Muscle layer of duodenum (tissue), 2 donors: ENCODE data around the gene AKAP12.

Experiments used
- H3K27ac ChIP-seq: one replicate; pipeline ENCODE4 v1.7.0; 2013; ENCODE audit warnings: mild to moderate bottlenecking, low read length
- H3K27me3 ChIP-seq: one replicate; pipeline ENCODE4 v1.7.0; 2013; ENCODE audit warnings: low read depth, mild to moderate bottlenecking, control low read depth, low read length
- H3K36me3 ChIP-seq, 2 donors: one replicate each; pipeline ENCODE4 v1.7.0; 2013; ENCODE audit warnings: low read length in 2 of 2, control low read depth in 1 of 2, mild to moderate bottlenecking in 1 of 2; ENCODE audit not compliant: insufficient read depth in 2 of 2, control insufficient read depth in 1 of 2
- H3K4me1 ChIP-seq, 2 donors: one replicate each; pipeline ENCODE4 v1.7.0; 2013; ENCODE audit warnings: low read length in 2 of 2, mild to moderate bottlenecking in 2 of 2, control low read depth in 1 of 2, moderate library complexity in 1 of 2; ENCODE audit not compliant: insufficient read depth in 2 of 2, control insufficient read depth in 1 of 2
- H3K4me3 ChIP-seq, 2 donors: one replicate each; pipeline ENCODE4 v1.7.0; 2013; ENCODE audit warnings: low read length in 2 of 2, low read depth in 1 of 2, mild to moderate bottlenecking in 1 of 2
- H3K9me3 ChIP-seq, 2 donors: one replicate each; pipeline ENCODE4 v1.7.0; 2013; ENCODE audit warnings: low read length in 2 of 2, control low read depth in 1 of 2, mild to moderate bottlenecking in 1 of 2; ENCODE audit not compliant: control insufficient read depth in 1 of 2
- donor health status: healthy.

Gene AKAP12

GRCh38 chr6:151388236-151388635 lies 148.5 kb downstream of the AKAP12 start:
- Histone ChIP-seq H3K36me3 (peaks cover 0 to 7% of the 10 kb centered on the region in 2 donors), H3K27me3 (no peaks in the 10 kb centered on the region), H3K9me3 (no peaks in the 10 kb centered on the region), H3K27ac (no peak overlapping the region), H3K4me1 (peaks cover 9 to 22% of the 10 kb centered on the region in 2 donors), H3K4me3 (no peak overlapping the region)

GRCh38 chr6:151388997-151389617 lies 149.3 kb downstream of the AKAP12 start:
- Histone ChIP-seq H3K36me3 (peaks cover 0 to 7% of the 10 kb centered on the region in 2 donors), H3K4me3 (peak overlapping the region; percentile 62 to 91), H3K9me3 (no peaks in the 10 kb centered on the region), H3K4me1 (peaks cover 9 to 30% of the 10 kb centered on the region in 2 donors), H3K27me3 (no peaks in the 10 kb centered on the region), H3K27ac (peak overlapping the region; percentile 90)

GRCh38 chr6:151389618-151390275 lies 150.0 kb downstream of the AKAP12 start:
- H3K27ac ChIP-seq, result peak overlapping the region; percentile 90
- no peaks in the 10 kb centered on the region for H3K27me3 ChIP-seq
- peak overlapping the region; percentile 62 to 91 for H3K4me3 ChIP-seq
- H3K36me3 ChIP-seq, result peaks cover 0 to 7% of the 10 kb centered on the region in 2 donors
- no peaks in the 10 kb centered on the region for H3K9me3 ChIP-seq
- peaks cover 9 to 30% of the 10 kb centered on the region in 2 donors for H3K4me1 ChIP-seq

- no peaks in the 10 kb centered on the region for H3K27me3 ChIP-seq
- H3K4me3 ChIP-seq, result peak overlapping the region in 1 of 2 donors; percentile 91
- H3K27ac ChIP-seq, result peak overlapping the region; percentile 24
- H3K36me3 ChIP-seq, result peaks cover 0 to 7% of the 10 kb centered on the region in 2 donors
- H3K9me3 ChIP-seq, result no peaks in the 10 kb centered on the region
- H3K4me1 ChIP-seq, result peaks cover 9 to 34% of the 10 kb centered on the region in 2 donors
These were observed 150.6 kb downstream of the AKAP12 start for GRCh38 chr6:151390276-151390850.

- peak overlapping the region; percentile 37 to 91 for H3K4me3 ChIP-seq
- H3K36me3 ChIP-seq, result peaks cover 0 to 7% of the 10 kb centered on the region in 2 donors
- H3K27ac ChIP-seq, result peak overlapping the region; percentile 52
- no peaks in the 10 kb centered on the region for H3K27me3 ChIP-seq
- H3K9me3 ChIP-seq, result no peaks in the 10 kb centered on the region
- H3K4me1 ChIP-seq, result peaks cover 9 to 35% of the 10 kb centered on the region in 2 donors
These were observed 151.2 kb downstream of the AKAP12 start for GRCh38 chr6:151390851-151391470.

- Histone ChIP-seq H3K4me1 (peaks cover 9 to 35% of the 10 kb centered on the region in 2 donors), H3K4me3 (peak within 1 kb of the TSS; percentile 67 to 91), H3K36me3 (peaks cover 0 to 7% of the 10 kb centered on the region in 2 donors), H3K9me3 (no peaks in the 10 kb centered on the region), H3K27me3 (no peaks in the 10 kb centered on the region), H3K27ac (peak within 1 kb of the TSS; percentile 64)
These were observed 152.0 kb downstream of the AKAP12 start, which contains the start of gene ZBTB2 for GRCh38 chr6:151391471-151392413. ZBTB2 (minus strand) TSS chr6:151391559; CDS start chr6:151373637, 17,922 bp downstream.

GRCh38 chr6:151392427-151392826 lies 152.7 kb downstream of the AKAP12 start:
- peak overlapping the region; percentile 64 for H3K27ac ChIP-seq
- peaks cover 0 to 7% of the 10 kb centered on the region in 2 donors for H3K36me3 ChIP-seq
- no peaks in the 10 kb centered on the region for H3K9me3 ChIP-seq
- H3K4me3 ChIP-seq, result peak overlapping the region; percentile 67 to 91
- no peaks in the 10 kb centered on the region for H3K27me3 ChIP-seq
- H3K4me1 ChIP-seq, result peaks cover 9 to 34% of the 10 kb centered on the region in 2 donors

GRCh38 chr6:151393410-151393809 lies 153.6 kb downstream of the AKAP12 start:
- Histone ChIP-seq H3K9me3 (no peaks in the 10 kb centered on the region), H3K27ac (no peak overlapping the region), H3K4me1 (peaks cover 9 to 33% of the 10 kb centered on the region in 2 donors), H3K27me3 (no peaks in the 10 kb centered on the region), H3K4me3 (no peak overlapping the region), H3K36me3 (peaks cover 0 to 7% of the 10 kb centered on the region in 2 donors)

- Histone ChIP-seq H3K27me3 (no peaks in the 10 kb centered on the region), H3K36me3 (peaks cover 0 to 6% of the 10 kb centered on the region in 2 donors), H3K9me3 (no peaks in the 10 kb centered on the region), H3K4me1 (peaks cover 0 to 12% of the 10 kb centered on the region in 2 donors), H3K27ac (no peak overlapping the region), H3K4me3 (no peak overlapping the region)
These were observed 159.9 kb downstream of the AKAP12 start for GRCh38 chr6:151399679-151400078.

- H3K36me3 ChIP-seq, result peaks cover 3 to 6% of the 10 kb centered on the region in 2 donors
- no peaks in the 10 kb centered on the region for H3K27me3 ChIP-seq
- H3K4me1 ChIP-seq, result peaks cover 0 to 7% of the 10 kb centered on the region in 2 donors
- H3K27ac ChIP-seq, result no peak overlapping the region
- no peaks in the 10 kb centered on the region for H3K9me3 ChIP-seq
- no peak overlapping the region for H3K4me3 ChIP-seq
These were observed 160.7 kb downstream of the AKAP12 start for GRCh38 chr6:151400473-151400872.
